ENCODE results near the gene GP9. TPM values are rescaled to one million over a fixed set of nuclear protein-coding genes. Genes with fewer than 3 reads are reported as not detected.

GP9 gene
- total RNA-seq, 1 donor from 2014 or later: 1.5 TPM

GRCh38 chr3:129015388-129016105 is 45.0 kb upstream of the GP9 start:
- Mint-ChIP-seq H3K36me3 (ENCODE audit: low read depth, unreplicated experiment) (peaks cover 32% of the 10 kb centered on the region), H3K27me3 (ENCODE audit: unreplicated experiment) (peaks cover 6% of the 10 kb centered on the region), H3K4me3 (ENCODE audit: unreplicated experiment) (peak overlapping the region; percentile 62), H3K4me1 (ENCODE audit: unreplicated experiment) (peaks cover 63% of the 10 kb centered on the region), H3K27ac (ENCODE audit: unreplicated experiment) (peak overlapping the region; percentile 100), H3K9me3 (ENCODE audit: unreplicated experiment) (no peaks in the 10 kb centered on the region)
- DNase-seq (ENCODE audit: low spot score): peak; percentile 71
- no peak for TF ChIP-seq CTCF (IDR thresholded peaks at IDR 0.05; ENCODE audit: unreplicated experiment)

GRCh38 chr3:129016356-129016719 is 44.2 kb upstream of the GP9 start:
- no peak for DNase-seq (ENCODE audit: low spot score)
- no peaks in the 10 kb centered on the region for H3K9me3 Mint-ChIP-seq (ENCODE audit: unreplicated experiment)
- peaks cover 32% of the 10 kb centered on the region for H3K36me3 Mint-ChIP-seq (ENCODE audit: low read depth, unreplicated experiment)
- no peak for TF ChIP-seq CTCF (IDR thresholded peaks at IDR 0.05; ENCODE audit: unreplicated experiment)
- peaks cover 6% of the 10 kb centered on the region for H3K27me3 Mint-ChIP-seq (ENCODE audit: unreplicated experiment)
- peak overlapping the region; percentile 100 for H3K27ac Mint-ChIP-seq (ENCODE audit: unreplicated experiment)
- peaks cover 61% of the 10 kb centered on the region for H3K4me1 Mint-ChIP-seq (ENCODE audit: unreplicated experiment)
- no peak overlapping the region for H3K4me3 Mint-ChIP-seq (ENCODE audit: unreplicated experiment)

GRCh38 chr3:129016720-129017483 is 43.7 kb upstream of the GP9 start:
- no peak overlapping the region for H3K4me3 Mint-ChIP-seq (ENCODE audit: unreplicated experiment)
- H3K27me3 Mint-ChIP-seq (ENCODE audit: unreplicated experiment): peaks cover 6% of the 10 kb centered on the region
- peaks cover 36% of the 10 kb centered on the region for H3K36me3 Mint-ChIP-seq (ENCODE audit: low read depth, unreplicated experiment)
- DNase-seq (ENCODE audit: low spot score): no peak
- peak overlapping the region; percentile 100 for H3K27ac Mint-ChIP-seq (ENCODE audit: unreplicated experiment)
- peaks cover 64% of the 10 kb centered on the region for H3K4me1 Mint-ChIP-seq (ENCODE audit: unreplicated experiment)
- H3K9me3 Mint-ChIP-seq (ENCODE audit: unreplicated experiment): no peaks in the 10 kb centered on the region
- TF ChIP-seq CTCF (IDR thresholded peaks at IDR 0.05; ENCODE audit: unreplicated experiment): no peak

DNA sequence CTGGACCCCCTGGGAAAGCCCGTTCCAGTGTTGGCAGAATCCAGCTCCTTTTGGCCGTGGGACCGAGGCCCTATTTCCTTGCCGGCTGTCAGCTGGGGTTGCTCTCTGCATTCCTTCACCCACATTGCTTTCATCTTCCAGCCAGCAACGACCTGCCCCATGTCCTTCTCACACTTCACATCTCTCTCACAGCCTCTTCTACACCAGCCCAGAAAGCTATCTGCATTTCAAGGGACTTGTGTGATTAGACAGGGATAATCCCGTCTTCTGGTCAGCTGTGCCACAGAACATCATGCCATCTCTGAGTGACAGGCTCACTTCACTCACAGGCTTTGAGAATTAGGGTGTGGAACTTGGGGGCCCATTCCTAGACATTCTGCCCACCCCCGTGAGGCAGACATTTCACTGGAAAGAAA is 43.1 kb upstream of the GP9 start:
- H3K4me1 Mint-ChIP-seq (ENCODE audit: unreplicated experiment): peaks cover 65% of the 10 kb centered on the region
- H3K36me3 Mint-ChIP-seq (ENCODE audit: low read depth, unreplicated experiment): peaks cover 38% of the 10 kb centered on the region
- H3K4me3 Mint-ChIP-seq (ENCODE audit: unreplicated experiment): peak overlapping the region; percentile 58

More for the DNA sequence above, 43.1 kb upstream of the GP9 start:
- no peak for DNase-seq (ENCODE audit: low spot score)
- no peak for TF ChIP-seq CTCF (IDR thresholded peaks at IDR 0.05; ENCODE audit: unreplicated experiment)
- Mint-ChIP-seq H3K9me3 (ENCODE audit: unreplicated experiment) (no peaks in the 10 kb centered on the region), H3K27ac (ENCODE audit: unreplicated experiment) (peak overlapping the region; percentile 100), H3K27me3 (ENCODE audit: unreplicated experiment) (peaks cover 6% of the 10 kb centered on the region)
